GM21423 (cell line): Measurements from ENCODE around the gene LRRC8D.

Experiments used
- ATAC-seq: cut with Tn5 transposase; IDR thresholded peaks from one replicate; pipeline ENCODE4 v1.9.1; 2021; ENCODE audit warnings: mild to moderate bottlenecking, moderate library complexity; ENCODE audit not compliant: unreplicated experiment

Gene LRRC8D

DNA sequence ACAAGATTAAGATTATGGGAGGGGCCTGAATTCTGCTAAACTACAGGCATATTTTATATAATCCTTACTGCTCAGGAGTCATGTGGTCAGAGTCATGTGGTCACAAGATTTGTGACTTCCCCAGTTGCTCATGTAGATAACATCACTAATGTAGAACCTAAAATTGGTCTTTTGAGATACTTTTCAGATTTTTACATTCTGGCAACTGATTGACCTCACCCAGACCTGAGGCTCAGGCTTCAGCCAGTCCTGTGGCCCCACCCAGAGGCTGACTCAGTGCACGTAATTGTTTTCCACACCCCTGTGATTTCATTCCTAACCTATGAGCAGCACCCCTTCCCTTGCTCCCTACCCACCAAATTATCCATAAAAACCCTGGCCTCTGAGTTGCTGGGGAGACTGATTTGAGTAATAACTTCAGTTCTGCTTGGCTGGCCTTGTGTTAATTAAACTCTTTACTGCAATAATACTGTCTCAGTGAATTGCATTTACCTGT lies 132.3 kb downstream of the LRRC8D start:
- ATAC-seq = no peak

DNA sequence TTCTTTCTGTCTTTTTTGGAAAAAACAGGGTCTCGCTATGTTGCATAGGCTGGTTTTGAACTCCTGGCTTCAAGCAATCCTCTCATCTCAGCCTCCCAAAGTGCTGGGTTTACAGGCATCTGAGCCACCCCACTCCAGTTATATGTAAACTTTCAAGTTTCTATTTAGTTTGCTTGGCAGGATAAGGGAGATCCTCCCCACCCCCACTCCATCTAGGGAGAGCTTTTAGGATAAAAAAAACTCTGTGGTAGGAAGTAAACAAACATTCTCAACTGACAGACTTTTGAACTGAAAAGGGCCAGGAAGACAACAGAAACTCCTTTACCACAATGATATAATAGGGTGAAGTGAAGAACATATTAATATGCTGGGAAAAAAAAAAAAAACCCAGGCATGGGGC lies 133.1 kb downstream of the LRRC8D start:
- ATAC-seq = no peak

DNA sequence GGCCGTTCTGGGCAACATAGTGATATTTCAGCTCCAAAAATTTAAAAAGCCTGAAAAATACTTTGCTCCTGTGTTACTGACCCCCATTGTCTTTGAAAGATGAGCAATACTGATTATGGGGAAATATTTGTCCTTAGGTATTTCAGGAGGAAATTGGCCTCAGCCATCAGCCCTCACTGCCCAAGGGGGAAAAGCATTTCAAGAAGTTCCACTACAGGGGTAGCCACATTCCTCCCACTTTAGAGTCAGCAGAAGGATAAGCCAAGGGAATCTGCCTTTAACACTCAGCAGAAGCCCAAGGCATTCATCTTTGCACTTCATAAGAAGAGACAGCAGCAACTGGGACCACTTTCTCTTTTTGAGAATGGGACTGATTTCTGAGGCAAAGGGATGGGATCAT lies 133.6 kb downstream of the LRRC8D start:
- no peak for ATAC-seq

DNA sequence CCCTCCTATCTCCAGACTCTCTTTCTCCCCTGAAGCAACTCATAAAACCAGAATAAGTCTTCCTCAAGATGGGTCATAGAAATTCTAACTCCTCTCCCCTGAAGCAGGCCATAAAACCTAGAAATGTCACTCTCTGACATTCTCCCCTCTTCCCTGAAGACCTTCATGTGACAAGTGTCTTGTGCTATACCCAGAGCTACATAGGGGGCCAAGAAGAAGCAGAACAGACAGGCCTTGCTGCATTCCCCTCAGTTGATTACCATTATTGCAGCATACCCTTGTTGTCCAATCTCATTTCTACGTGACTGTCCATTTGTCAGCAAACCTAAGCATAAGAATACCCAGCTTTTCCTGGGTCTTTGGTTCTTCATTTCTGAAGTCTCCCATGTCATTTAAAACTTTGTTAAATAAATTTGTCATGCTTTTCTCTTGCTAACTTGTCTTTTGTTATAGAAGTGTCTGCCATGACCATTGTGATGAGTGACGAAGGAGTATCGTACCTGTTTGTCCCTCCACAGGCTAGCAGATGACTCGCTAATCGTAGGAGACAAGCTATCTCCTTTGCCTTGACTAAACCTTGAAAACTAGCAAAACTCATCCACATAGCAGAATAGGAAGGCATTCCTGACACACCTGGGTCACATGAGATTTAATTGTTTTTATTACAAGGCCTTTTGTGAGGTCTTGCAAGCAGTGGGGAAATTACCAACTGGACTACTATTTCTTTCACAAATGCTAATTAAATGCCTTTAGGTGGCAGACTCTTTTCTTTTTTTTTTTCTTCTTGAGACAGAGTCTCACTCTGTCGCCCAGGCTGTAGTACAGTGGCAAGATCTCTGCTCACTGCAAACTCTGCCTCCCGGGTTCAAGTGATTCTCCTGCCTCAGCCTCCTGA lies 134.7 kb downstream of the LRRC8D start:
- ATAC-seq = no peak

DNA sequence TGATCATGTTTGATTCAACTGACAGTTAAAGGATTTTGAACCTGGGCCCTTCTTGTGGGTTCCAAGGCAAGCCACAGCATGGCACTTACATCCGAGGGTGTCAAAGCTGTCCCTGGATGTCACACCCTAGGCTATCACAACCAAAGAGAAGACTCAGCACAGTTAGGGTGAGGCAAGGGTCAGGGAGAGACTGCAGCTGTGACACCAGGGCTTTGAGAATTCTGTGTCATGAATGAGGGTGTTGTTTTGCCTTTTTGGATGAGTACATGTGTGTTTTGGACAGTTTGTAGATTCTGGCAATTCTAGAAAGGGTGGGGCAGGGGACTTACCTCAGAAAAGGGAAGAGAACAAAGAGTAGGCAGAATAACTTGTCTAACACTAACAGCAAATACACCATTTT lies 136.3 kb downstream of the LRRC8D start:
- no peak for ATAC-seq

DNA sequence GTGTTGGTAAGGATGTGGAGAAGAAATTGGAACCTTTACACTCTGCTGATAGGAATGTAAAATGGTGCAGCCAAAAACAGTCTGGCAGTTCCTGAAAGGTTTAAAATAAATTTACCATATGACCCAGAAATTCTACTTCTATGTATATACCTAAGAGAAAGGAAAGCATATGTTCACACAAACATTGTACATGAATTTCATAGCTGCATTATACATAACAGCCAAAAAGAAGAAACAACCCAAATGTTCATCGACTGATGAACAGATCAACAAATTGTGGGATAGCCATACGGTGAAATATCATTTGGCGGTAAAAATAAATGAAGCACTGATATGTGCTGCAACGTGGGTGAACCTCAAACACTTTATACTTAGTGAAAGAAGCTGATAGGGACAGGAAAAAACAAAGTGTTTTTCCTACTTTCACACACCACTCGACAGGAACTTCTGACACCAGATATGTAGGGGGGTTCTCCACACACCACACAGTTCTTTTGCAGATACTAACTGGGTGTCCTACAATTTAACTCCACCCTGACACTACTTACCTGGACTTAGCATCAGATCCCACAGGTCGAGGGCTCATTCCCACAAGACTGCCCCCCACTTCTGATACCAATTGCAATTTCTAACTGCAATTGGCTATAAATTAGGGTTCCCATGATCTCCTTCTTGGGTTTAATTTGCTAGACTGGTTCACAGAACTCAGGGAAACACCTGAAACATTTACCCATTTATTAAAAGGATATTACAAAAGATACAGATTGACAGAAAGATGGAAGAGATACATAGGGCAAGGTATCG lies 138.2 kb downstream of the LRRC8D start:
- ATAC-seq = no peak

DNA sequence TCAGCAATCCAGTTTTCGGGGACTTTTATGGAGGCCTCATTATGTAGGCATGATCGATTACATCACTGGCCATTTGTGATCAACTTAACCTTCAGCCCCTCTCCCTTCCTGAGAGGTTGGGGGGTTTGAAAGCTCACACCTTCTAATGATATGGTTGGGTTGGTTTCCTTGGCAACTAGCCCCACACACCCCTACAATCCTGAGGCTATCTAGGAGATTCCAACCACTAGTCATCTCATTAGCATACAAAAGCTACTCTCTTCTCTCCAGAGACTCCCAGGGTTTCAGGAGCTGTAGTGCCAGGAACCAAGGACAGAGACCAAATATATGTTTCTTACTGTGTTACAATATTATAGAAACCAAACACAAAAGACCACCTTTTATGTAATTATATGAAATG lies 138.9 kb downstream of the LRRC8D start:
- no peak for ATAC-seq

DNA sequence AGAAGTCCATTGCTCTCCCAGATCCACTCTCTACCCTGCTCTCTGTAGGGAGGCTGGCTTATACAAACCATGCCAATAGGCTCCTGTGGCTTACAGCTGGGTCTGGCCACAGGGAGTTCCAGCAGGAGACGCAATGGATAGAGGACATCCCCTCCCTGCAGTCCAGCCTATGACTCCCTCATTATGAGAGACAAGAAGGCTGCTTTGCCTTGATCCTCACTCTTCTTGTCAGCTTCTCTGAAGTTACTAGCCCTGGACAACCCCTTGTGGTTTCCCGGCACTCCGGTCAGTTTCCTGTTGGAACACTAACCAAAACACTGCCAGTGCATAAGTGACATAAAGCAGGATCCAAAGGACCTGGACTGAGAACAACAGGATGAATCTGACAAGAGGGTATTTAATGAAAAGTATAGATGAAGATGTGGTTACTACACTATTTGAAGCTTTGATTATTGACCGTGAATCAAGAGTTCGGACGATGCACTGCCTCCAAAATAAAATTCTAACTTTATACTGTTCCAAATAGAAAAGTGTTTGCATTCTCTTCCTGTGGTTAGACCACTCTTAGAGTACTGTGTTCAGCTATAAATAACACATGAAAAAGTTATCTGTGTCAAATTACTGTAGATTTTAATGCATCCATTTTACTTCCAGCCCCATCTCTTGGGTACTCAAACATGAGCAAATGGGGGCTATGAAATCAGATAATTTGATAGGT lies 141.4 kb downstream of the LRRC8D start:
- no peak for ATAC-seq

DNA sequence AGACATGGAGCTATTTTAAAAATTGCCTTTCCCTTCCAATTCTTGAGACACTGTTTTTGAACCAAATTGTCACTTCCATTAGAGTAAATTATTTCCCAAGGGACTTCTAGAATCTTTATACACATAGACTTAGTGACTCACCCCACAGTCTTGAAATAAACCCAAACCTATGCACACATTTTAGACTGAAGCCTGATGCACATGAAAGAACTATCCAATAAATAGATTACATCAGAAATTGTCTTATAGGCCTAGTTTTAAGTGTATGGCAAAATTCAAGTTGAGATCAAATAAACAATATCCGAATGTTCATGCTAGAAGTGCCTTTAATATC lies 141.9 kb downstream of the LRRC8D start:
- ATAC-seq = no peak

DNA sequence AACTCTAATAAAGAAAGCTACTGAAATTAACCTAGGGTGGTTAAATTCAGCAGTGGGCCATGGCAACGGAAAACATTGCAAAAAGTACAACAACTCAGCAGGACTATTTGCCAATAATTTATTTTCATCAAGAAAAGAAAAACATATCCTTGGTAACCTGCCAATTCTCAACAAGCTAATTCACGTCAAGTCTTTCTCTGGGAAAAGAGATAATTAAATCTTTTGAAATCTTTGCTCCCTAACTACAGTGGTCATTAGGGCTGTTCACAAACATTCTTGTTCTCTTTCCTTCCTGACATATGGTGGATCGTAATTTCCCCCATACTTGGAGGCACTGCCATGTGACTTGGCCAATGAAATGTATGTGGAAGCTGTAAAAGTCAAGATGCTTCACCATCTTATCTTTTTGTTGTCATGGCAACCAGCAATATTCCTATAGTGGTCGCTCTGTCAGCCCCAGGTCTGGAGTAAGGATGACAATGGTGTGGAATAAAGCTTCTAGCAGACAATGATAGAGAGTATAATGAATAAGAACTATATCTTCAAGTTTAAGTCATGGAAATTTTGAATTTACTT lies 144.4 kb downstream of the LRRC8D start:
- ATAC-seq = no peak

DNA sequence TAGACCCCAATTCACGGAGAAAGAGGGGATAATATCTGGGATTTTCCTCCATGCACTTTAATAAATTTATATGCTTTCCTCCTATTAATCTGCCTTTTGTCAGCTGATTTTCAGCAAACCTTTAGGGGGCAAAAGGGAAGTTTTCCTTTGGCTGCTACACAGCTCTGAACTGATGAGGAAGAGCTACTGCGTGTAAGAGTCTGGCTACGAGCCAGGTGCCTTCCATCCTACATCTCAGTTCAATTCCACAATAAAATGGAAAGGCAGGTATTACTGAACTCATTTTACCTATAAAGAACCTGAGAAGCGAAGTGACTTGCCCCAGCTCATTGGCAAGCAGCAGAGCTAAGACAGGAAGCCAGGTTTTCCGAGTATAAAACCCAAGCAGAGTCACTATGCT lies 145.8 kb downstream of the LRRC8D start:
- ATAC-seq = no peak

DNA sequence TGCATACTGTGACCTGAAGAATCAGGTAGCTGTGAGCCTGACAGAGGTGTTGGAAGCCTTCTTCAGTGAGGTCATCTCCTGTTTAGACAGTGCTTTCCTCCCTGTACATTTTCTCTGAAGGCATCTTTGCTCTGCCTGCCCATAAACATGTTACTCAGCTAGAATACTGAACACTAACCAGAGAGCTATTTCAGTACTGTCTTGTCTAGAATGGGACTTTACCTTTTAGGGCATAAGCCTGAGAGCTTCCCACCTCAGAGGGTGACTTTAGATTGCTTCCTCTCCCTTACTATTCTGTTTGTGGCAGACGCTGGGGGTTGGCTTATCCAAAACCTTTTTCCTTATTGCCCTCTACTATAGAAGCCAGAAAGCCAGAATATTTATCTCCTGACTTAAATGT lies 150.8 kb downstream of the LRRC8D start:
- no peak for ATAC-seq

DNA sequence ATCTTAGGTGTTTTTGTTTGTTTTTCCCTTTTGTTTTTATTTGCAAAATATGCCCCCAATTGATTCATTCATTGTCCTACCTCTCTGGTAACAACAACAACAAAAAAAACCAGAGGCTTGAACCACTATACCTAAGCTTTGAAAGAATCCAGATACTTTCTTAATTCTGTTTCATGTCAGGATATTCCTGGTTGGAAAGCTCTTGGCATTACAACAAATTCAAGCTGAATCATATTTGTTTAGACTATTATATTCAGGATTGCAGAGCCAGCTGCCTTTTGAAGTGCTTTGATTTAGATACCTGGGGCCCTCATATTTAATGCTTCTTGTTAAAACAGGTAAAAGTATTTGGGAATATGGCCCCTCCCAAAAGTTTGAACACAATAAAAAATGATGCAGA lies 151.2 kb downstream of the LRRC8D start:
- no peak for ATAC-seq

DNA sequence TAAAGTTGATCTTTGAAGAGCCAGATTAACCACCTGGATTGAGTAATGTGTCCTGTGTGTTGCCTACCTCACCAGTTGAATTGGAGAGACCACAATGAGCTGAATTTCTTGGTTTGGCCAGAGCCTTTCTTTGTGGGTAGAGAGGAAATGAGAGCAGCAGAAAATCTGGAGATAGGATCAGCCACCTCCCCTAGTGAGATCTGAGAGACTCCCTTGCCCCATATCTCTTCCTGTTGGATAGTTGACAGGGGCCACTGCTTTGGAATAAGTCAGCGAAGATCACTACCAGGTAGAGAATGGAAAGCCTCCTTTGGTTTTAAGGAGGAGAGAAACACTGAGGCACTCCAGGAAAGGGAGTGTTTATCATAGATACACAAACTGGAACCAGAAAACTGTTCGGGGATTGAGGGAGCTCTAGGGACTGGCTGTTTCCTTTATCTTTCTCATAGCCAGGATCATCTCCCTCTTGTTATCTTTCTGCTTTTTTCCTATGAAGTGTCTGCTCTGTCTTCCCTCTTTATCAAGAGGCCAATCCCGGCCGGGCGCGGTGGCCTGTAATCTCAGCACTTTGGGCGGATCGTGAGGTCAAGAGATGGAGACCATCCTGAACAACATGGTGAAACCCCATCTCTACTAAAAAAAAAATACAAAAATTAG lies 152.8 kb downstream of the LRRC8D start:
- ATAC-seq = no peak

DNA sequence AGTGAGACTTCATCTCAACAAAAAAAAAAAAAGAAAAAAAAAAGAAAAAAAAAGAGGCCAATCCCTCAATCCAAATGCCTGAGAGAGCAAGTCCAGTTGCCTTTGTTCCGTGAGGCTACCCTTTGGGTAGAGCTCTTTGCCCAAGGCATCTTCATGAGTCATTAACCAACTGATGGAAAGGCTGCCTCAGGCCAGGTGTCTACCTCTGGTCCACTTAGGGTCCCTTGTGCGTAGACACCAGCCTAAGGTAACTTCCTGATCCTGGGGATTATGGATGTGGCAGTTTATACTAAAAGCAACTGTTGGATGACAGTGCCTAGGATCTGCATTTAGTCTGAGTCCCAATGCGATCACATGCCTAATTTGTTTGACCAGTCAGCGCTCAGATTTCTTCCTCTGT lies 153.4 kb downstream of the LRRC8D start:
- ATAC-seq = no peak

DNA sequence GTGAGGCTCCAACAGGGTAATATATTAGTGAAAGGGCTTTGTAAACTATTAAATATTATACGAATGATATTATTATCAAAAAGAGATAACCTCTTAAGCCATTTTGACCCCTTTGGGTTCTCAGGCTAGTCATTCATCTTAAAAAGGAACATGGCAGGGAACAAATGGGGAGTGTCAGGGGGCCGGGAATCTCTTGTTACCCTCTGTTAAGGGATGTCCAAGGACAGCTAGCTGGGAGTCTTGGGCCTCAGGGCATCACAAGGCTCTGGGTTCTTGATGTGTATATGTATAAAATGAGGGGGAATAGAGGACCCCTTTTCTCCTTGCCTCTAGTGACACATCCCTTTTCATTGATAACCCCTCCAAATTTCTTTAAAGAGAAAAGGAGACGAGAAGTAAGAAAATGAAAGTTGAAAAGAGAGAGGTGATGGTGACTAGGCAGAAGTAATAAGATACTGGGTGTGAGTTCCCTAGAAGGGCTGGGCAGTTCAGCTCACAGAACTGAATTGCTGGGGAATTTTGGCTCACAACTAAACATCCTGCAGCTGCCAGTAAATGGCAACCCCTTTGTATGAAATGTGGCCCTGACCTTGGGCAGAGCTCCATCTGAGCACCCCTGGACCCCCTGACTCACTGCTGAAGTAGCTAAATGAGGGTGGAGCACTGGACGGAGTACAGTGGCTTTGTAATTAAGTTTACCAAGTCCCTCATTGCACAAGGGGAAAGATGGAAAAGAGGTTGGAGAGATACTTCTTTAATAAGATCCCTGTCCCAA lies 154.1 kb downstream of the LRRC8D start:
- no peak for ATAC-seq

DNA sequence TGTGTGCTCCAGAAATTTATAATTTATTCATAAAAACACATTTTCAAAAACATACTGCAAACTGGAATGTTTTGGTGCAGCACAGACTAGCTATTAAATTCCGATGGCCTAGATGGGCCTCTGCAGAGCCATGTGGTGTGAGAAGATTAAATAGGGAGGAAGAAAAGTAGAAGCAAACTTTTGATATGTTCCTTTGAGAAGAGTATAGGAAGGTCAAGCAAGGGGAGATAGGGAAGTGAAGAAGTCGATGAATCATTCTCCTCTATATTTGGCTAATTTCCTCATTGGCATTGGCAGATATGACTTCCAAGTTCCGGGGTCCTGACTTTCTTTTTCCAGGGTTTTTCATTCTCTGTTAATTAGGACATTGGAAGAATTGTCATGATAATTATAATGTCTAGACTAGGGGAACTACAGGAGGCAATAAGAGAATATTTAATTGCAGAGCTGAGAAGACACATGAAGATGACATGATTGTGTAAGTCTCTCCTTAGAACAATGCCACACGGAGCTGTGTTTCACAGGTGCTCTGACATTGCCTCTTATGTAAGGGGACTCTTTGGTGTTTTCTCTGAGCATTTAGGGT lies 154.8 kb downstream of the LRRC8D start:
- no peak for ATAC-seq

DNA sequence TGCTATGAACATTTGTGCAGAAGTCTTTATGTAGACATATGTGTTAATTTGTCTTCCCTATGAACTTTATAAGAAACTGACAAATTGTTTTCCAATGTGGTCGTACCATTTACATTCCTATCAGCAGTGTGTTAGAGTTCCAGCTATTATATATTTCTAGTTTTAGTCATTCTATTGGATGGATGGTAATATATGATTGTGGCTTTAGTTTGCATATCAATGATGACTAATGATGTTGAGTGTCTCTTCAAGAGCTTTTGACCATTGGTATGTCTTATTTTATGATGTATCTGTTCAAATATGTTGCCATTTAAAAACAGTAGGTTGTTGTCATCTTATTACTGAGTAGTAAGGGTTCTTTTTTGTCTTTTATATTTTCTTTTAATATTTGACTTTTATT lies 157.9 kb downstream of the LRRC8D start:
- ATAC-seq = no peak

DNA sequence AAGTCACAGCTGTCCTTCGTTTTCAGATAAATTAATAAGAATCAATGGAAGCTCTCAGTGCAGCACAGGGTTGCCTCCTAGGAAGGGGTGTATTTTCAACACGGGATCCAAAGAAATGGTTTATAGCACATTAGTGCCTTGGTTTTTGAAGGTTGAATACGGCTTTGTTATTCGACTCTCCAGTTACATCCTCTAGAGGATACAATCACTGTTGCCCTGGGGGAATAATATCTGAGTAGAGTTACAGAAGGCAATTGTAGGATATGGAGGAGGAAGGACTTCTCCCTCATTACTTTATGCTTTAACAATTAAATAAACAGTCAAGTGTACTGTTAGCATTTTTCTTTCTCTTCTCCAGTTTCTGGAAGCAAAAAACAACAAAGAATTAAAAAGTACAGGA lies 159.8 kb downstream of the LRRC8D start:
- no peak for ATAC-seq
